C1 segment of cervical spinal cord (tissue), 14 donors: Measurements from ENCODE around the gene IRGQ.
"Not testable (repeated sequence)": the region's sequence is repeated elsewhere in the genome, so short reads cannot be mapped to it uniquely, and the experiment has no call there.

Source experiments
- DNase-seq, 14 donors: peaks; one replicate each; lab custom pipeline; 2025; lab: John Stamatoyannopoulos, UW

The IRGQ gene

GRCh38 chr19:43599635-43600295, 3.8 kb upstream of the IRGQ start:
- peak in 1 of 14 donors; percentile 77 for DNase-seq

- DNase-seq = no peak
Observed at GRCh38 chr19:43598445-43599240, 2.7 kb upstream of the IRGQ start.

GRCh38 chr19:43597876-43598275, 1.9 kb upstream of the IRGQ start:
- DNase-seq = no peak

- no peak for DNase-seq
Observed at GRCh38 chr19:43596842-43597461, 1.0 kb upstream of the IRGQ start.

- DNase-seq = no peak
Observed at GRCh38 chr19:43595605-43595998, 332 bp downstream of the IRGQ start.

GRCh38 chr19:43594710-43595604, 977 bp downstream of the IRGQ start:
- peak in 5 of 14 donors; percentile 18 to 44 (median 29) for DNase-seq

GRCh38 chr19:43594081-43594697, 1.7 kb downstream of the IRGQ start:
- no peak for DNase-seq

- no peak for DNase-seq
Observed at GRCh38 chr19:43592800-43593350, 3.1 kb downstream of the IRGQ start.

- DNase-seq = no peak
Observed at GRCh38 chr19:43591904-43592772, 3.8 kb downstream of the IRGQ start.

GRCh38 chr19:43589678-43590077, 6.3 kb downstream of the IRGQ start:
- DNase-seq = no peak

GRCh38 chr19:43589277-43589676, 6.7 kb downstream of the IRGQ start:
- DNase-seq = no peak

- not testable (repeated sequence) for DNase-seq
Observed at GRCh38 chr19:43587029-43587428, 8.9 kb downstream of the IRGQ start.

- DNase-seq = no peak
Observed at GRCh38 chr19:43586346-43586745, 9.6 kb downstream of the IRGQ start.

GRCh38 chr19:43584484-43584883, 11.4 kb downstream of the IRGQ start:
- no peak for DNase-seq

- no peak for DNase-seq
Observed at GRCh38 chr19:43582495-43582894, 13.4 kb downstream of the IRGQ start.

- no peak for DNase-seq
Observed at GRCh38 chr19:43581467-43581866, 14.5 kb downstream of the IRGQ start.

- no peak for DNase-seq
Observed at GRCh38 chr19:43578787-43579186, 17.1 kb downstream of the IRGQ start.

- DNase-seq = peak in 1 of 14 donors; percentile 32
Observed at GRCh38 chr19:43575955-43576878, 19.7 kb downstream of the IRGQ start.
